ENCODE data around the gene CELSR3. TPM values are rescaled to one million over a fixed set of nuclear protein-coding genes. Genes with fewer than 3 reads are reported as not detected.

The CELSR3 gene
- total RNA-seq, 1 donor from 2014 or later, result 0.20 TPM

GRCh38 chr3:48686538-48687219 is 24.0 kb upstream of the CELSR3 start:
- DNase-seq (ENCODE audit: low read depth, low spot score), result no peak

- DNase-seq (ENCODE audit: low read depth, low spot score), result no peak
These were observed 23.2 kb upstream of the CELSR3 start, which contains the start of gene NCKIPSD for GRCh38 chr3:48685603-48686511. NCKIPSD (minus strand) TSS chr3:48685915; CDS start chr3:48685807, 108 bp downstream.

- DNase-seq (ENCODE audit: low read depth, low spot score), result no peak
These were observed 22.6 kb upstream of the CELSR3 start for GRCh38 chr3:48685293-48685602.

GRCh38 chr3:48684480-48685143 is 21.9 kb upstream of the CELSR3 start:
- DNase-seq (ENCODE audit: low read depth, low spot score), result no peak

GRCh38 chr3:48684054-48684349 is 21.3 kb upstream of the CELSR3 start:
- no peak for DNase-seq (ENCODE audit: low read depth, low spot score)

GRCh38 chr3:48682786-48683185 is 20.1 kb upstream of the CELSR3 start:
- no peak for DNase-seq (ENCODE audit: low read depth, low spot score)

GRCh38 chr3:48681974-48682610 is 19.4 kb upstream of the CELSR3 start:
- DNase-seq (ENCODE audit: low read depth, low spot score), result no peak

GRCh38 chr3:48681541-48681880 is 18.8 kb upstream of the CELSR3 start:
- no peak for DNase-seq (ENCODE audit: low read depth, low spot score)

- DNase-seq (ENCODE audit: low read depth, low spot score), result no peak
These were observed 18.3 kb upstream of the CELSR3 start for GRCh38 chr3:48680811-48681540.

- no peak for DNase-seq (ENCODE audit: low read depth, low spot score)
These were observed 17.0 kb upstream of the CELSR3 start for GRCh38 chr3:48679411-48680391.

- DNase-seq (ENCODE audit: low read depth, low spot score), result no peak
These were observed 16.1 kb upstream of the CELSR3 start for GRCh38 chr3:48678566-48679380.

- no peak for DNase-seq (ENCODE audit: low read depth, low spot score)
These were observed 15.4 kb upstream of the CELSR3 start for GRCh38 chr3:48678056-48678455.

GRCh38 chr3:48674505-48674904 is 11.8 kb upstream of the CELSR3 start:
- DNase-seq (ENCODE audit: low read depth, low spot score), result no peak

- no peak for DNase-seq (ENCODE audit: low read depth, low spot score)
These were observed 9.8 kb upstream of the CELSR3 start for GRCh38 chr3:48672522-48672921.

GRCh38 chr3:48664929-48665328 is 2.2 kb upstream of the CELSR3 start:
- no peak for DNase-seq (ENCODE audit: low read depth, low spot score)

- DNase-seq (ENCODE audit: low read depth, low spot score), result no peak
These were observed 1.6 kb upstream of the CELSR3 start for GRCh38 chr3:48664313-48664644.

- DNase-seq (ENCODE audit: low read depth, low spot score), result peak; percentile 84
These were observed 1.0 kb upstream of the CELSR3 start for GRCh38 chr3:48663489-48664312.

- DNase-seq (ENCODE audit: low read depth, low spot score), result no peak
These were observed 437 bp downstream of the CELSR3 start for GRCh38 chr3:48662145-48662752.

Data from pulmonary artery endothelial cell (primary cell).